Stimulated activated CD4-positive, alpha-beta T cell treated with anti-CD3 and anti-CD28 coated beads, Interleukin-4, amount 100 ng/mL, for 24 hours (primary cell): ENCODE data around the gene SLC37A2.

Source experiments
- DNase-seq: peaks from one replicate; pipeline ENCODE4 v3.0.0-alpha.2; 2020

Gene SLC37A2

GRCh38 chr11:125071846-125072217 is 8.7 kb downstream of the SLC37A2 start:
- DNase-seq = no peak

- no peak for DNase-seq
Measured at GRCh38 chr11:125072218-125072960, 9.3 kb downstream of the SLC37A2 start.

- DNase-seq = no peak
Measured at GRCh38 chr11:125072961-125073590, 10.0 kb downstream of the SLC37A2 start.

GRCh38 chr11:125073616-125074483 is 10.7 kb downstream of the SLC37A2 start:
- DNase-seq = no peak

- no peak for DNase-seq
Measured at GRCh38 chr11:125074511-125075241, 11.6 kb downstream of the SLC37A2 start.

GRCh38 chr11:125075242-125075625 is 12.1 kb downstream of the SLC37A2 start:
- DNase-seq = no peak

GRCh38 chr11:125075900-125076317 is 12.8 kb downstream of the SLC37A2 start:
- no peak for DNase-seq

GRCh38 chr11:125076378-125076945 is 13.4 kb downstream of the SLC37A2 start:
- DNase-seq = no peak

- no peak for DNase-seq
Measured at GRCh38 chr11:125078016-125078415, 14.9 kb downstream of the SLC37A2 start.

- DNase-seq = no peak
Measured at GRCh38 chr11:125078516-125079140, 15.5 kb downstream of the SLC37A2 start.

GRCh38 chr11:125079151-125079877 is 16.2 kb downstream of the SLC37A2 start:
- no peak for DNase-seq

- no peak for DNase-seq
Measured at GRCh38 chr11:125079878-125080530, 16.9 kb downstream of the SLC37A2 start.

- DNase-seq = no peak
Measured at GRCh38 chr11:125080531-125080911, 17.4 kb downstream of the SLC37A2 start.

GRCh38 chr11:125081098-125081798 is 18.1 kb downstream of the SLC37A2 start:
- no peak for DNase-seq

GRCh38 chr11:125082040-125082439 is 18.9 kb downstream of the SLC37A2 start:
- no peak for DNase-seq

GRCh38 chr11:125082611-125083311 is 19.7 kb downstream of the SLC37A2 start:
- no peak for DNase-seq

GRCh38 chr11:125083312-125084056 is 20.4 kb downstream of the SLC37A2 start:
- no peak for DNase-seq

GRCh38 chr11:125084057-125084416 is 20.9 kb downstream of the SLC37A2 start:
- DNase-seq = no peak

- no peak for DNase-seq
Measured at GRCh38 chr11:125084761-125085231, 21.7 kb downstream of the SLC37A2 start.
